Activated T-helper 1 cell treated with anti-CD3 and anti-CD28 coated beads, Interleukin-2, amount 50 U/mL, for 16 hours (primary cell): ENCODE data around the gene GUCY2F.

ENCODE experiments used
- DNase-seq, 2 donors: peaks; one replicate each; pipeline ENCODE4 v3.0.0-alpha.2; 2020; ENCODE audit warnings: low read depth in 1 of 2, low spot score in 1 of 2

The GUCY2F gene

DNA sequence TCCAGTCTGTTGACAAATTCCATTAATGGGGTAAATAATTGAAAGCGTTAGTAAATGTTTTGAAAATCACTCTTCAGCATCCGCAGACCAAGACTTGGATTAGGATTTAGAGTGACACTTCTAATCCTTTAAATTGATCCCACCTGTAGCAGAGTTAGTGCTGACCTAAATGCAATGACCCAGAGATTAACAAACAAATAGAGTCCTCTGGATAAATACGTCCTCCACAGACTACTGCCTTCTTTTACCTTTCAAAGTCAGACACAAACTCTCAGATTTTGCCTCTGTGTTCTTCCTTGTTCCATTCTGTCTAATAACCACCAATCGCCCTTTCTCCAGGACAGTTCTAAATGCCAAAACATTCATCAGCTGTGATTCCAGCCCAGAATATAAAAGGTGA, at the start of gene GUCY2F:
TSS of gene GUCY2F (minus strand) at position 101 of the 400 bp plus-strand sequence. CDS start 6,150 bp downstream, outside the sequence.
- DNase-seq = no peak

GRCh38 chrX:109519001-109519400, 37.1 kb upstream of the GUCY2F start:
- DNase-seq = no peak

DNA sequence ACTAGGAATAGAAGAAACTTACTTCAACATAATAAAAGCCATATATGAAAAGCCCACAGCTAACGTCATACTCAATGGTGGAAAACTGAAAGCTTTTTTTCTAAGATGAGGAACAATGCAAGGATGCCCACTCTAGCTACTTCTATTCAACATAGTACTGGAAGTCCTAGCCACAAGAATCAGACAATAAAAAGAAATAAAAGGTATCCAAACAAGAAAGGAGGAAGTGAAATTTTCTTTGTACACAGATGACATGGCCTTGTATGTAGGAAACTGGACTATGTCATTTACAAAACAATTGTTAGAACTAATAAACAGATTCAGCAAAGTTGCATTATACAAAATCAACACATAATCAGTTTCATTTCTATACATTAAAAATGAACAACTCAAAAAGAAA, 29.2 kb upstream of the GUCY2F start:
- DNase-seq = no peak

- DNase-seq = no peak
These were observed 27.0 kb upstream of the GUCY2F start for GRCh38 chrX:109508915-109509314.

- DNase-seq = no peak
These were observed 19.3 kb upstream of the GUCY2F start for GRCh38 chrX:109501176-109501575.

- no peak for DNase-seq
These were observed 16.5 kb upstream of the GUCY2F start for GRCh38 chrX:109498434-109498833.

- no peak for DNase-seq
These were observed 7.3 kb upstream of the GUCY2F start for GRCh38 chrX:109489174-109489573.

- DNase-seq = no peak
These were observed 5.8 kb upstream of the GUCY2F start for GRCh38 chrX:109487640-109488039.

DNA sequence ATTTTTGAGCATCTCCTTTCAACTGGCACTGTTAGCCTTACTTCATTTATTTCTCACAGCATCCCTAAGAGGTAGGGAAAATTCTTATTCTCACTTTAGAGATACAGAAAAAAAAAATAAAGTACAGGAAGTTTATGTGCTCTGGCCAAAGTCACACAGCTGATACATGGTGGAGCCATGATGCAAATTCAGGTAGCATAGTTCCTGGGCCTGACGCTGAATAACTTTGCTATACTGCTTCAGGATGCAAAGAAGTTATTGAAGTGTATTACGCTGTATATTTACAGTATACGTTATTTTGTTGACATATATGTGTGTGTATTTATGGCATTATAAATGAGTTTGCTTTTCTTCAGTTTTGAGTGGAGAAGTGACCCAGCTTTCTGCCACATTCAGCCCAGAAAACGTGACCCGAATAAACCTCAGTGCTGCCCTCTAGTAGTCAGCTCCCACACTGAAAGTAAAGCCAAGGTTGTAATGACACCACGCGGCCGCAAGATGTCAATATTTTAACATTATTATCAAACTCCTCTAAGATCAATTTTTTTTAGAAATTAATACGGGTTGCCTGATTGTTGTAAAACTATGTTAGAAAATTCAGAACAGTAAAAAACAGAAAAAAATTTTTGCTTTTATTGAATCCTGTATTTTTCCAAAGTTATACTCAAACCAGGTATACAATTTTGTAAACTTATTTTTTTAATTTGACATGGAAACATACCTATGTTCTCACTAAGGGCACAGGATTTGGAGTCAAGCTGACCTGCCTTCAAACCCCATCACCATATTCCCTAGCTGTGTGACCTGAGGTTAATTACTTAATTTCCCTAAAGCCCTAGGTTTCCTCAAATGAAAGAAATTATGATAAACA, 3.8 kb upstream of the GUCY2F start:
- peak in 1 of 2 donors; percentile 31 for DNase-seq

GRCh38 chrX:109484886-109485285, 3.0 kb upstream of the GUCY2F start:
- no peak for DNase-seq

DNA sequence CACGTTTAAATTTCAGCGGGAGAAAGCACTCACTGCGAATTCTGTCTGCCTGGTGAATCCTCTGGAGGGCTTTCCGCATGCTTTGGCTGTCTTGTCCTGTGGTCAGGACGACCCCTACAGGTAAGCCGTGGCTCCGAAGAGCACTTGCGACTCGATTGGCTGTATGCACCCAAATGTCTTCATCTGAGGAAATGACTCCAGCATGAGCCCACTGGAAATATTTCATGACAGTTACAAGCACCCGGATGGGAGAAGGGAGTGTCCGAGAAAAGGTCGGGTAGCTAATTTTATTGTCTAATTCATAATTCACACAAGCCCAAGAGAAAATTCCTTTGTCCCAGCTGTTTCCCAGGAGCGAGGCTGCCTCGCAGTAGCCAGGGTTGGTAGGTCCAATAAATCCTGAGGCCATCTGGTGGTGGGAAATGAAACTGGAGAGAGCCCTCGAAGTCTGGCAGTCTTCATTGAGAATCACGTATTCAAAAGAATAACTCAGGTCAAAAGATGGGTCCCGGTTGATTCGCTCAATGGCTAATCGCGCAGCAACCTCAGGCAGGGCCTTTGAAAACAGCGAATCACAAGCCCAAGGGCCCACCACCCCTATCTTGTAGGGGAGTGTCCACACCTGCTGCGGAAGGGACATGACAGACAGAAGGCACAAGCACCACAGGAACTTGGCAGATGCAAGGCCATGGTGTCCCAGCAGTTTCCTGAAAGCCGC, 6.6 kb downstream of the GUCY2F start:
- DNase-seq = no peak

DNA sequence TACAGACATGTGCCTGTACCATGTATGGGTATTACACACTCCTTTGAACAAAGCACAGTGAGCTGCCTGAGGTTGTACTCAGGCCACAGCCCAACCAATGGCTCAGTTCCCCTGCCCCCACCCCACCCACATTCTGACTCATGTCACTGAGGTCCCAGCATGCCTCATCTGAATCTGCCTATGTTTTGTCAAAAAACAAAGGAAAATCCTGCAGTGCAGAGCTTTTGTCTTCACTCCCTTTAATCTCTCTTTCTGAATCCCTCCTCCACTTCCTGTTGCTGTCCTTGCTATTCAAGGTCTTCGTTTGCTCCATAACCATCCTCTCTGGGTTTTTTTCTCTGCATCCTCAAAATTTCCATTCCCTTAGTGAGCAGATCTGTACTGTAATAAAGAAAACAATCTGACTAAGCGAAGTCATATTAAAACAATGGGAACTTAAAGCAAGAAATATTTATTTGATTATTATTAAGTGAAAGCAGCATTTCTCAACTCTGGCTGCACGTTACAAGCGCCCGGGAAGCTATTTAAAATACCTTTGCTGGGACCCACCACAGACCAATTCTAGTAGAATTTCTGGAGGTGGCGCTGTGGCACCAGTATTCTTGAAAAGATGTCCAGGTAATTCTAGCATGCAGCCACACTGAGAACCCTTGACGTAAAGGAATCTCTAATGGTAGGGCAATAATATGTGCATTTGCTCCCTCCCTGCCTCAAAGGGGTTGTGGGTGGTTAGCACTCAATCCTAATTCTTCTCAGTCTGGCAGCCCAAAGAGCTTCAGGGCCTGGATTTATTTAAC, 8.7 kb downstream of the GUCY2F start:
- DNase-seq = no peak

DNA sequence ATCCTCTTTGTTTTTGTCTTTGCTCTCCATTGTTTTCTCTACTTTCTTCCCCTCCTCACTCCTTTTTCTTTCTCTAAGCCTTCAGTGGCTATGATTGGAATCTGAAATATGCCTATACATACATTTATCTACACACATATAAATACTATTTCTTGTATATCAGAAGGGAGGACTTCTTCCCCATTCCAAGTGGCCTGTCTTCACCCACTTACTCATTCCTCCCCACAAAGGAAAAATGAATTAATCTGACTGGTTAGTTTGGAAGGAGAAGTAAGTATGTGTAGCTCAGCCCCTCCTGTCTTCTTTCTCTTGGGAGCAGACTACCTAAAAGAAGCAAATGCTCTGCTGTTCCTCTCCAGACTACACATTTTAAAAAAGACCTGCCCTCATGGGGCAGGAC, 17.7 kb downstream of the GUCY2F start:
- no peak for DNase-seq

DNA sequence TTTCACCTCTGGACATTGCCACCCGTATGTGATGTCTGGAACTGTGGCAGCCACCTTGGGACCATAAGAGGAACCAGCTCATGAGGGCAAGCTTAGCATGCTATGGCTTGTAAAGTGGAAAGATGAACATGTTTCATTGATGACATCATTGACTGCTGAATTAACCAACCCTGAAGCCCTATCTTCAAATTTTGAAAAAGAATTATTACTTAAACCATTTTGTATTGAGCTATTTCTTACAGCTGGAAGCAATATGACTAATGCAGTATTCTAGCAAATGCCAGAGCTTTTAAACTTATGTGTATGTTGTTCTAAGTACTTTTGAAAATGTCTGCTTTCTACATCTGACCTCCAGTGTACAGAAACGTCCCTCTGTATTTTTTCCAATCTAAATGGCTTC, 18.1 kb downstream of the GUCY2F start:
- no peak for DNase-seq

GRCh38 chrX:109448282-109448938, 33.5 kb downstream of the GUCY2F start:
- no peak for DNase-seq

DNA sequence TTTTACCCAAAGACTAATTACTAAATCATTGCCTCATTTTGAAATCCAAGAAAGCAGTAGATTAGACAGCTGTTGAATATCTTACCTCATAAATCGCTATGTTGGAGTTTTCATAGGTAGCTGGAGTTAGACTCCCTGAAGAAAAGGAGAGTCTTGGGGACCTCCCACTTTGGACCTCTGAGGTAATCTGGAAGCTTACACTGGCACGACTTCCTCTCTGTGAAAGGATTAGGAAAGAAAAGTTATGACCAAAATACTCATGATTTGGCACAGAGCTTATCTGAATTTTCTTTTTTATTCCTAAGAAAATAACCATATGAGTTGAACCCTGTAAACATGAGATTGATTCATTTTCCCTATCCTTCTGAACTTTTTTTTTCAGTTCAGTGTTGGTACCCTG, 40.6 kb downstream of the GUCY2F start:
- no peak for DNase-seq

- DNase-seq = no peak
These were observed 41.4 kb downstream of the GUCY2F start for GRCh38 chrX:109440475-109440874.

GRCh38 chrX:109409181-109409580, 72.7 kb downstream of the GUCY2F start:
- no peak for DNase-seq

GRCh38 chrX:109403922-109404321, 78.0 kb downstream of the GUCY2F start:
- DNase-seq = no peak

DNA sequence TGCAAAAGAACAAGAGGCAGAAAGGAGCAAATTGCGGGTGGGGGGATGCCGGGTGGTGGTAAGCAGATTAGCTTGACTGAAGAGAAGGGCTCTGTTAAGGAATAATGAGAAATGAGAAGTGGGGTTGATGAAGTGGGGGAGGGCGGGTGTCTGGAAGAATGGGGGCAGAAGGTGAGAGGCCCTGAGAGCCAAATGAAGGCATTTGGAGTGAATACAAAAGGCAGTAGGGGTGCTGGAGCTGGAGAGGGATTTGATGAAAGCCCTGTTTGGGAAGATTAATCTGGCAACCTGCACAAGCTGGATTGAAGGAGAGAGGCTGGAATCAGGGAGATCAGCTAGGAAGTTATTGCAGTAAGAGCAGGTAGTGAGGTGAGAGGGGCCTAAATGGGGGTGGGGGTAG, 82.1 kb downstream of the GUCY2F start:
- no peak for DNase-seq

- no peak for DNase-seq
These were observed 83.1 kb downstream of the GUCY2F start for GRCh38 chrX:109398833-109399232.
